Spleen (tissue), 7 donors: ENCODE data around the gene UCP2.

Experiments
- CTCF ChIP-seq, 11 experiments: fragments of 200-600 bp in 7 of 11; fragments of 450-650 bp in 4 of 11; sonication (generic) in 4 of 11; IDR thresholded peaks in 8 of 11; conservative IDR thresholded peaks in 3 of 11; 1 replicate in 7 of 11; 2 replicates in 4 of 11; pipeline versions ENCODE4 v1.4.0 to v1.8.0; 2016 to 2021; ENCODE audit warnings: antibody characterized with exemption in 11 of 11, inconsistent platforms in 4 of 11, mild to moderate bottlenecking in 1 of 11
- POLR2AphosphoS5 ChIP-seq, 3 donors: sonication (generic); formaldehyde crosslinking; IDR thresholded peaks; one replicate each; pipeline ENCODE4 v1.5.1; 2017; ENCODE audit warnings: antibody characterized with exemption in 3 of 3
- donor health status: DM: no; HTN: no; CAD: no; lungs with moderate emphysema.
- donor health status: DM: no; HTN: no; CAD: no.
- donor health status: DM: no; HTN: no; CAD: no.

GRCh38 chr11:73990730-73991129 is 8.1 kb upstream of the UCP2 start:
- TF ChIP-seq POLR2AphosphoS5 (IDR thresholded peaks at IDR 0.05) (no peak), CTCF (IDR thresholded peaks at IDR 0.05 in 8 of 11, conservative IDR thresholded peaks at IDR 0.05 in 3 of 11) (no peak)
